Hypothalamus (tissue), 51 donors: ENCODE measurements around the gene SERPINA12.
A peak's percentile ranks its signal among the peaks of the same experiment; 100 is the strongest.
"Not testable (repeated sequence)": the region's sequence is repeated elsewhere in the genome, so short reads cannot be mapped to it uniquely, and the experiment has no call there.

Experiments
- DNase-seq, 51 donors: peaks; one replicate each; lab custom pipeline; 2025; lab: John Stamatoyannopoulos, UW

Gene SERPINA12

DNA sequence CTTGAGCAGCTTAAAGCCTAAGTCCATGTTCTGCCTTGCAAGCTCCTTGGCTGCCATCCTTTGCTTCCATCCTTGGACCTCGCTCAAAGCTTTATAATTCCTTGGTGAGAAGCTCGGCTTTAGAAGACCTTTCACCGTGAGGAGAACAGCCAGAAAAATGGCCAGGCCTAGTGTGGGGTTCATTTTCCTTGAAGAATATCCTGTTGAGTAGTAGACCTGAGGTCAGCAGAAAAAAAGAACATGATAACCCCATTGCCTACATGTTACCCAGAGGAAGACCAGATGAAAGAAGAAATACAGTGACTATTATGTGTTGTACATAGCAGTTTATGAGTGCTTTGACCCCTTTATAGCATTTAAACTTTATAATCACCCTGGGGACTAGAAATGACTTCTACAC lies 11.1 kb downstream of the SERPINA12 start:
- DNase-seq = no peak

DNA sequence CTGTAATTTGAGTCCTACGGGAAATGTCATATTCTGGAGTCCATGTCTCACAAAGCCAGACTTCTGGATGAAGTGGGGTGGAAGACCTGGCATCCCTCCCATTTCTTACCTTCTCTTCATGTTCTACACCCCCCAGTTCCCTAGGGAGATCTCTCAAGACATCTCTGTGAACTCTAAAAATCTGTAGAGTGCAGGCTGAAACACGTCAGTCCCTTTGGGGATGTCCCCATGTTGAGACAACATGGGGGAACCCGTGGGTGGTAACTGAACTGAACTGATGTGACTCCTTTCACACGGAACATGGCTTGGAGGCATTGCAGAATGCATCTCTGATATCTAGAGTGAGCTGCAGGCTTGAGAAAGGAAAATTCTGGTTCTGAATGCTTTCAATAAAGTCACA lies 15.2 kb downstream of the SERPINA12 start:
- DNase-seq = no peak

DNA sequence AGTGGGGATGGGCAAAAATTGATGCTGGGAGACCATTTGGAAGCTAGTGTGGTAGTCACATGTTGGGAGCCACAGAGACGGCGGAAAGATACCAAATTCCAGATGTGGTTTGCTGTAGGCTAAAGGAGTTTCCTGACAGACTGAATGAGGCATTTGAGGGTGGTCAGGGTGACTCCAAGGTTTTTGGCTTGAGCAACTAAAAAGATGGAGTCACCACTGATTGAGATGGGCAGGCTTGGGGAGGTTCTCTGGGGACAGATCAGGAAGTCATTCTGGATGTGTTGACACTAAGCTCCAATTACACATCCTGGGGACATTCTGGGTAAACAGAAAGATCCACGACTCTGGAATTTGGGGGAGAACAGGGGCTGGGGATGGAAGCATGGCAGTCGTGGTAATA lies 17.8 kb downstream of the SERPINA12 start:
- DNase-seq = no peak

DNA sequence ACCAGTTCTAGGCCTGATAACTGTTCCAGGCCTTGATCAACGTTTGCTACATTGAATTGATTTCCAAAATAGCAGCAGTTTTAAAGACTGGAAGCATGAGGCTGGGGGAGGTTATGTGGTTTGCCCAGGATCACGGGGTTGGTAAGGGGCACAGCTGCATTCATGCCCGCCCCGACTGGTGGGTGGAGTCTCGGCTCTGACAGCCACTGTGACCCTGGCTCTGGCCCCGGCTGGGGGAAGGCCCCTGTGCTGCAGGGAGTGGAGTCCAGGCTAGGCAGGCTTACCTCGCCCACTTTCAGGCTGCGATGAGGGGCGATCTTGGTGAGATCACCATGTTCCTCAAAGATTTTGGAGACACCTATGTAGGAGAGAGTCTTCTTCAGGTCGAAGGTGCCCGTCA lies 19.9 kb downstream of the SERPINA12 start:
- no peak for DNase-seq

DNA sequence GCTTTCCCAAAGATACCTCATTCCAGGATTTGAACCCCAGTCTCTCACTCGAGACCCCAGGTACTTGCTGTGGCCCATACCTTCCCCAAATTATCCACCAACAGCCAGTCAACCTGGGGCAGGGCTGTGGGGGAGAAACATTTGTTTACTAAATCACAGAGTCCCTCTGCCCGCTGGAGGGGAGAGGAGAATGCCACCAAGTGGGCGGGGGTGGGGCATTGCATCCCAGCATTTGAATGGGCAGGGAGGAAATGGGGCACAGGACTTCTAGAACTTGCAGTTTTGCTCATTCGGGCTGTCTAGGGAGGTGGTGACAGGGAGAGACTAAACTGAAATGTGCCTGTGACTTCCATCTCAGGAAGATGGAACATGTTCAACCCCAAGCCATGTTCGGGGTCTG lies 22.4 kb downstream of the SERPINA12 start:
- DNase-seq = no peak

DNA sequence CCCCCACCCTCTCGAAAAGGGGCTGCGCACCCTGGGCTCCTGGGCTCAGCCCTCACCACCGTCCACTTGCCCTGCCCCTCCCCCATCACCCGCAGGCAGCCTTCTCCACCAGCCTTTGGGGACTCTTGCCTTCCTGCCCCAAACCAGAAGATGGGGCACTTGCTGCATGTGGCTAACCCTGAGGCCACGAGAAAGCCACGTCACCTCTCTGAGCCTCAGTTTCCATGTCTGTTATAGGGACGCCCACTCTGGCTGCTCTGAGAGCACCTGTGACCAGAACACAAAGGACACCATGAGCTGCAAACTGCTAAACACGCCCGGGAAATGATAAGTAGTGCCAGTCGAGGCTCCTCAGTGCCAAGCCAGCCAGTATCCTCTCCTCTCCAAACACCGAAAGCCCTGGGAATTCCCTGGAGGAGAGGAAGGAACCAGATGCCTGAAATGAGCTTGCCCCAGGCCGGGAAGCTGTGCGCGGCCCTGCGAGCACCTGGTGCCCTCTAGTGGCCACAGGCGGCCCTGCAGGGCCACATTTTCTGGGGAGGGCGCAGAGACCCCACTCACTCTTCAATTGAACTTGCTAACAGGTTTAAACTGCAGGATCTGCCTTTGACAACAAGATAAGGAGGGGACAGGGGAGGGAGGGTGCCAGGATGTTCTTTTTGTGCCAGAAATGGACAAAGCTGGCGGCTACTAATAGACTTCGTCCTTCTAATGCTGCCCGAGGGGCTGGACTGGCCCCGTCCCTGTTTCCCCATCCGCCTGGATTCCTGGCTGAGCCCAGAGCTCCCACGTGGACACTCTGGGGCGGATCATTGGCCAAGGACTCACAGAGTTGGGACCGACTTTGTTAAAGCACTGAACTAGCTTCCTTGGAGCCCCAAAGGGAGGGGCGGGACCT lies 23.1 kb downstream of the SERPINA12 start:
- DNase-seq = peak in 36 of 51 donors; percentile 6 to 66 (median 34)

DNA sequence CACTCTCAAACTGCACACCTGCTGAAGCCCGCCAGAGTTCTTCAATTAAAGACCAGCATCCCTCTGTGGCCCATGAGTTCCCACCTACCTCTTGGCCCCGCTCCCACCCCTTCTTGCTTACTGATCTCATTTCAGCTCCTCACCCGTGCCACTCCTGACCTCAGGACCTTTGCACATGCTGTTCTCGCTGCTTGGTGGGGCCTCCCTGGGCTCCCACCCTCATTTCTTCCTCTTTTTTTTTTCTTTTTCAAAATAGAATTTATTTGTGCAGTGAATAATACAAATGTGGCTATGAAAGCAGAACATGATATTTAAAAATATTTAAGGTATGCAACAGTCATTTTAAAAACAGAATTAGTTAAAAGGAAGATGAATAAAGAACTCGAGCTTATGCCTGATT lies 24.8 kb downstream of the SERPINA12 start:
- no peak for DNase-seq

DNA sequence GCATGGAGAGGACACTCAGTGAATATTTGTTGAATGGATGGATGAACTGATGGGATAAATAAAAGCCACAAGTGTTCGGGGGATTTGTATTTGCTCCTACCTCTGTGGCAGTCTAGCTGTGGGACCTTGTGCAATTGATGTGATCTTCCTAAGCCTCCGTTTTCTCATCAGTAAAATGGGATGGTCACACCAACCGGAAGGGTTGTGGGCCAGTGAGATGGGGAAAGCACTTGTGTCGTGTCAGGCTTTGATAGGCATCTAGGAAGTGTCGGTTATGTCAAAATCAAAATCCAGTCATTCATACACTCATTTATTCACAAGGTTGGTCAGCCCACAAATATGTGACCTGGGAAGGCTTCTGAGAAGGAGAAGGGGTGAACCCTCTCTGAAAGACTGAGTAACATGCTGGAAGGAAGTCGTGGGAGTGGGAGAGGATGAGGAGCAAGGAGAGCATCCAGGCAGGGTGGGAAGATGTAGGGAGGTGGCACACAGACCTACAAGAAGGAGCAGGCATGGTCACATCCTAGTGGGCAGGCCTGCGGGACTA lies 25.5 kb downstream of the SERPINA12 start:
- no peak for DNase-seq

DNA sequence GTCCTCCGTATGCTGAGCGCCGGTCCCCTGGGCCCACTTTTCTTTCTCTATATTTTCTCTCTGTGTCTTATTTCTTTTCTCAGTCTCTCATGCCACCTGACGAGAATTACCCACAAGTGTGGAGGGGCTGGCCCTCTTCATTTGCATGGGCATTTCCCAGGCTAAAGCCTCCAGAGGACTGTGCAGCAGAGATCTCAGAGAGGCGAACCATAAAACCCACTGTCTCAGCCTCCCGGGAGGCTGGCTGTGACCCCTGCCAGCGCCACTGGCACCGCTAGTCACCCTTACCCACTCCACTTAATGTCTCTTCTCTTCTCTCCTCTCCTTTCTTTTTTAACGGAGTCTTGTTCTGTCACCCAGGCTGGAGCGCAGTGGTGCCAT lies 26.2 kb downstream of the SERPINA12 start:
- no peak for DNase-seq

DNA sequence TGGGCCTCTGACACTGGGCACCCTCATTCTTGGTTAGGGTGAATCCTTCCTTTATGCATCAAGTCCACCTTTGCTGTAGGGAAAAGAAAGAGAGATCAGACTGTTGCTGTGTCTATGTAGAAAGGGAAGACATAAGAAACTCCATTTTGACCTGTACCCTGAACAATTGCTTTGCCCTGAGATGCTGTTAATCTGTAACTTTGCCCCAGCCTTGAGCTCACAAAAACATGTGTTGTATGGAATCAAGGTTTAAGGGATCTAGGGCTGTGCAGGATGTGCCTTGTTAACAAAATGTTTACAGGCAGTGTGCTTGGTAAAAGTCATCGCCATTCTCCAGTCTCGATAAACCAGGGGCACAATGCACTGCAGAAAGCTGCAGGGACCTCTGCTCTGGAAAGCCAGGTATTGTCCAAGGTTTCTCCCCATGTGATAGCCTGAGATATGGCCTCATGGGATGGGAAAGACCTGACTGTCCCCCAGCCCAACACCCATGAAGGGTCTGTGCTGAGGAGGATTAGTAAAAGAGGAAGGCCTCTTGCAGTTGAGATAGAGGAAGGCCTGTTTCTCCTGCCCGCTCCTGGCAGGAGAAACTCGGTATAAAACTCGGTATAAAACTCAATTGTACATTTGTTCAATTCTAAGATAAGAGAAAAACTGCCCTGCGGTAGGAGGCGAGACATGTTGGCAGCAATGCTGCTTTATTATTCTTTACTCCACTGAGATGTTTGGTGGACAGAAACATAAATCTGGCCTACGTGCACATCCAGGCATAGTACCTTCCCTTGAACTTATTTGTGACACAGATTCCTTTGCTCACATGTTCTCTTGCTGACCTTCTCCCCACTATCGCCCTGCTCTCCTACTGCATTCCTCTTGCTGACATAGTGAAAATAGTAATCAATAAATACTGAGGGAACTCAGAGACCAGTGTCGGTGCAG lies 26.9 kb downstream of the SERPINA12 start:
- DNase-seq = not testable (repeated sequence)

DNA sequence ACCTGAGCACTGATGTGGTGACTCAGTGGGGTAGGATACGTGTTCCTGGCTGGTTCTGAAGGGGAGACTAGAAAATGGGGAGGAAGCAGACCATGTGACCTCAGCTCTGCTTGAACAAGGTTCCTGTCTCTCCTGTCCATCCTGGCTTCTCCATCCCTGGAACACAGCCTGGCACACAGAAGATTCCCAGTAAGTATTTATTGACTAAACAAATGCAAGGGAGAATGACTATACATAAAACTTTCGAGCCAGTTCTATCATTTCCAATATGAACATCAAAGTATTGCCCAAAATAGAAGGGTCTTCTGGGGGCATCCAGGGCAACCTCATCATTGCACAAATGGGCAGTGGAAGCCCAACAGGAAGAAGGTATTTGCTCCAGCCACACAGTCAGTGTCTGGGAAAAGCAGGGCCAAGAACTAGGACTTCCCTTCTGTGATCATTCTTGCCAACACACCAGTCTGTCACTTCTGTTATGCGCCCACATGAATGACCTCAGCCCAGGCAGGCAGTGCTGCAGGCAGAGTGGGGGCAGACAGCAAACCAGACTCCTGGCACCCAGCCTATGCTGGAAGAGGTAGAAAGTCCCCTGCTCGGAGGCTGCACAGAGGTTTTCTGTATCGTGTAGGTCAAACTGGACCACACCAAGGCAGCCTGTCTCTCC lies 27.7 kb downstream of the SERPINA12 start:
- DNase-seq = no peak

DNA sequence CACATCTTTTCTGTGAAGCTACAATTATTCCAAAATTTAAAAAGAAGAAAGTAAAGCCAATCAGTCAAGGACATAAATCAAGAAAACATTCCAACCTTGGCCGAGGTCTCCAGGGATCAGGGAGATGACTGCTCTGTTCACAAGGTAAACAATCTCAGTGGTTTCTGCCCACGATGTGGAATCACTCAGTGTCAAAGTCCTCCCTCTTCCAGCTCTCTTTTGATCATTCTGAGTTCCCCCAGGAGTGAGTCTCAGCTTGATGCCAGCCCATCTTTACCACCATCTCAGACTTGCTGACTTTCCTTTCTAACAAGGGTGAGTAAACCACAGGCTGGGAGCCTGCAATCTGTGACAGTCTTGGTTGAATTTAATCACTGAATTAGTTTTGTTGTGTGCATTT lies 28.5 kb downstream of the SERPINA12 start:
- DNase-seq = no peak

DNA sequence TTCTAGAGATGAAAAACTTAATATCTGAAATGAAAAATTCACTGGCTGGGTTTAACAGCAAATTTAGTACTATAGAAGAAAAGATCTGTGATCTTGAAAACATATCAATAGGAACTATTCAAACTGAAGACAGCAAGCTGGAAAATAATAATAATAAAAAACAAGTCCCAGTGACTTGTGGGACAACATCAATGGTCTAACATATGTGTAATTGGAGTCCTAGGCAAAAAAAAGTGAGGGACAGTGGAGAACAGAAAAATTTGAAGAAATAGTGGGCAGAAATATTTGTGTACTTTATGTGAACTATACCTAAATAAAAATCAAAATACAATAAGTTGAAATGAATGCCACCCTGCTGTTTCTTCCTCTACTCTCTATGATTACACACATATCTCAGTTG lies 30.8 kb downstream of the SERPINA12 start:
- DNase-seq = no peak

DNA sequence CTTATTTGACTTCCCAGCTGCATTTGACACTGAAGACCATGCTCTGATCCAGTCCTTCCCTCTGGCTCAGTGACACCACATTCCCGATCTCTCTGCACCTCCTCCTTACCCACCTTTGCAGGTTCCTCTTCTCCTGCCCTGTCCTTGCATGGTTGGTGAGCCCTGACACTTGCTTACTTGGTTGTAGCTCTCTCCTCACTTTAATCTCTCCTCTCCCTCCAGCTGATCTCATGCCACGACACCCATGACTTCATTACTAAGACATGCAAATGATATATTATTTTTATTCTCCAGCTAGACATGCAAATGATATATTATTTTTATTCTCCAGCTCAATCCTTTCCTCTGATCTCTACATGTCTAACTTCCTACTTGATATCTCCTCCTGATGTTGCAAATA lies 33.2 kb downstream of the SERPINA12 start, which contains the start of gene SERPINA9:
TSS of gene SERPINA9 (minus strand) at position 175 of the 400 bp plus-strand sequence. CDS start 6,357 bp downstream, outside the sequence.
- DNase-seq = no peak

DNA sequence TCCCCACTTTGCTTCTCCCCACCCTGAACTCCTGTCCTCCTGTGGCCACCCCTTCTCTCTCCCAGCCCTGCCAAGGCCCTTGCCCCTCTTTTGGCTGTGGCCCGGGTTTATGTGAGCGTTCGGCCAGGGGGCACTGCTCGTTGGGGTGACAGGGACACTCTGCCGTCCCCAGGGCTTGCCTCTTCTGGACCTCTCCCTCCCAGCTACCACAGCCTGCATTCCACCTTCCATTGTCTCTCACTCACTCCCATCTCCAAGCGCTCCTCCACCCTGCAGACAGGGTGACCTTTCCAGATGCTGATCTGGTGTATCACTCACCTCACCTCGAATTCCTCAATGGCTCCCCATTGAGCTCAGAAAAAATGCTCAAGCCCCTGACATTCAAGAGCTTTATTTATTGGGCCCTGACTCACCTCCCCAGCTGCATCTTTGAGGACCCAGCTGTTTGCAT lies 34.7 kb downstream of the SERPINA12 start:
- no peak for DNase-seq

DNA sequence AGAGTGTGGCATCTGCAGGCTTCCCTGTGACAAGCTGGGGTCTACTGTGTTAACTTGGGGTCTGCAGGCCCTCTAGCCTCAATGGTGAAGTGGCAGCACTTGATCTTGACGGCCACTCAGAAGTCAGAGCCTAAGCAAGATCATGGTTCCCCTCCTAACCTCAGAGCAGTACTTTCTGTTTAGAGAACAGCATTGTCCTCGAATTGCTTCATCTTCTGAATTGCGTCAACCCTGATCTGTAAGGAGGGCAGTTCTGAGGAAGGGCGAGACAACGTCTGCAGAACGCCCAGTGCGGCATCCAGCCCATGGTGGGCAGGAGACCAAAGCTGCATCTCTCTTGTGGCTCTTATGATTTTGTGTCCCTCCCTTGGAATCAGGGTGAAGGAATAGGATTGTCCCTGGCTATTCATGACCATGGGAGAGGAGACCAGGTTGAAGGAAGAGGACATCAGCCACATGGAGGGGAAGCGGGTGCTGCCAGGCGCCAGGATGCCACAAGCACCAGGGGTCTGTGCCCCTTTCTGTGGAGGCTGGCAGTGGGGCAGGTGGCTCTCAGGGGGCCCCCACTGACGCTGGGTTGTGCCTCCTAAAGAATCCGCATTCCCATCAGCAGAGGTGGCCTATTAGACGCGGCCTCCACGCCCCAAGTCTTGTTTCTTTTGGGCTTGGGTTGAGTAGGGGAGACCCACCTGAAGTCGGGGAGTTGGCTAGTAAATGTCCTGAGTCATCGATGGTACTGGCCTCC lies 35.4 kb downstream of the SERPINA12 start:
- no peak for DNase-seq

DNA sequence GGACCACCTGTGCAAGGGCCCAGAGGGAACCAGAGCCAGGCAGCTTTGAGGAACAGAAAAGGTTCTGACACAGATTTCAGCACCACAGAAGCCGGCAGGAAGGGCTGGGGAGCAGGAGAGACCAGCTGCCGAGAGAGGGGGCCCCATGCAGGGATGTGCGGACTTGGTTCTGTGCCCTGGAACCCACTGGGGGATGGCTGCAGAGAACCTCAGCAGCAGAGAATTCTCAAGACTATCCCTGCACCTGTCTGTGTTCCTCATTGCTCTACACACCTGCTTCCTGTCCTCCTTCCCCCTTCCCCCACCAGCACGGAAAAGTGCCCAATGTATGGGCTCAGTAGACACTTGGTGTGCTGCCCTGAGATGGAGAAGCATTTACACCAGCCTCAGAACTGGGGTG lies 36.4 kb downstream of the SERPINA12 start:
- no peak for DNase-seq

DNA sequence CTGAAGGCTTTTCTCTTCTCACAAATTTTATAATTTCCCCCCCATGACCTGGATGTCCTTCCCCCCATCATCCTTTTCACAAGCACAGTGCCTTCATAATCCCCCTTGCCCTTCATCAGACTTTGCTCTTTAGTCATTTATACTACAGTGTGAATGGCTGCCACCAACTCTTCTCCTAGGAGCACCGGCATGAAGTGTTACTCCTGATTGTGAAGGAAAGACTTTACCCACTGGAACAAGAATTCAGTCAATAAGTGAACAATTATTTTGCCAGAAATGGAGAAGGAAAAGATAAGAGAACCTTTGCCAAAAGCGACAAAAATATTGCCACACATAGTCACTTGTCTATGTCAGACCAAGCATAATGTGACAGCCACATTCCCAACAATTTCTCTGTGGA lies 38.2 kb downstream of the SERPINA12 start:
- no peak for DNase-seq

DNA sequence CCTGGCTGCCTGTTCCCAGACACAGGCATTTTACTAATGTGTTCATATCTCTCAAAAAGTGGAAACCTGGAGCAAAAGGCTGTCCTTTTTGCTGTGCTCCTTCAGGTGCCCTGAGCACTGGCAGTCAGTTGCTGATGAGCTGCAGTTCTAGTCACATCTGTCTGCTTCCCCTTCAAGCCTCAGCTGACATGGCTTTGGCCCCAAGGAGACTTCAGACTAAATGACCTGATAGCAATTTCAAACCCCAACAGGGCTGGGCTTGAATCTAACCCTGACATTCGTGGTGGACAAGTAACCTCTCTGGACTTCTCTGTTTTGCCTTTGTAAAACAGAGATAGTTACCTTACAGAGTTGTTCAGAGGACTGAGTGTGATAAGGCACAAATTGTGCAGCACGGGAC lies 39.0 kb downstream of the SERPINA12 start:
- DNase-seq = no peak

DNA sequence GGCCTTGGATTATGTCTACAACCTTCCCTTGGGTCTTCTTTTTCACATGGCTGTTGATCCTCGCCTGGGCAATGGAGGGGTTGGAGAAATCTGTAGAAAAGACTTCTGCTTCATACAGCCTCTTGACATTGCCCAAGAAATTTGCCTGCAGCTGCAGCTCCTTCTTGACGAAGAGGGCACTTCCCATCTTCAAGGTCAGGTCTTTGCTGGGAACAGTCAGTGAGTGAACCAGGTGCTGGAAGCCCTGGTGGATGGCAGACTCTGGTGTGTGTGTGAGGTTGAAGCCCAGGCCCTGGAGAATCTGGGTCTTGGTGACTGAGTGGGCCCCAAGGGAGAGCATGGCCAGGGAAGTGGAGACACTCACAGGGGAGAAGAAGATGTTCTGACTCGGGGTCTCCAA lies 40.0 kb downstream of the SERPINA12 start:
- DNase-seq = no peak
